Measurements from ENCODE around the gene EMB.

DNA sequence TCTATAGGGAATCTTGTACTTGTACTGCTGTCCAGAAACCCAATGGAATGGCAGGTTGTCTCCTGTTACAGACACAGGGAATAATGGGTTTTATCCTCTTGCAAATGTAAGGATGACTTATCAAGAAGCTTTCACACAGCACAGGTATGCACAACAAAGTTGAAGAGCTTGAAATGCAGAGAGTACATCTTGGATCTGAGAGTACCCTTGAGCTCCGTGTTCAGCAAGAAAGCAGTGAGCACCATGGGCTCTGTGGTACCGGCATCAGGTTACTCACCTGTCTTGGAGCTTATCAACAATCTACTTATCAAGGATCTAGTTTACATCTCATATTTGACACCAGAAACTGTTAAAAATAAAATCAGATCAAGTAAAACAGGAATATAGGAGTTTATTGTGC is 22.0 kb upstream of the EMB start:
- TF ChIP-seq POLR2A (IDR thresholded peaks at IDR 0.05; ENCODE audit: low read depth) (no peak), POLR2AphosphoS5 (IDR thresholded peaks at IDR 0.05) (no peak), EP300 (IDR thresholded peaks at IDR 0.05) (no peak)
- TF ChIP-seq, protein P1, sequence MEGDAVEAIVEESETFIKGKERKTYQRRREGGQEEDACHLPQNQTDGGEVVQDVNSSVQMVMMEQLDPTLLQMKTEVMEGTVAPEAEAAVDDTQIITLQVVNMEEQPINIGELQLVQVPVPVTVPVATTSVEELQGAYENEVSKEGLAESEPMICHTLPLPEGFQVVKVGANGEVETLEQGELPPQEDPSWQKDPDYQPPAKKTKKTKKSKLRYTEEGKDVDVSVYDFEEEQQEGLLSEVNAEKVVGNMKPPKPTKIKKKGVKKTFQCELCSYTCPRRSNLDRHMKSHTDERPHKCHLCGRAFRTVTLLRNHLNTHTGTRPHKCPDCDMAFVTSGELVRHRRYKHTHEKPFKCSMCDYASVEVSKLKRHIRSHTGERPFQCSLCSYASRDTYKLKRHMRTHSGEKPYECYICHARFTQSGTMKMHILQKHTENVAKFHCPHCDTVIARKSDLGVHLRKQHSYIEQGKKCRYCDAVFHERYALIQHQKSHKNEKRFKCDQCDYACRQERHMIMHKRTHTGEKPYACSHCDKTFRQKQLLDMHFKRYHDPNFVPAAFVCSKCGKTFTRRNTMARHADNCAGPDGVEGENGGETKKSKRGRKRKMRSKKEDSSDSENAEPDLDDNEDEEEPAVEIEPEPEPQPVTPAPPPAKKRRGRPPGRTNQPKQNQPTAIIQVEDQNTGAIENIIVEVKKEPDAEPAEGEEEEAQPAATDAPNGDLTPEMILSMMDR (IDR thresholded peaks at IDR 0.05), result no peak
